Measurements from ENCODE around the gene OGN.

Gene OGN

GRCh38 chr9:92402826-92403745 is 1.3 kb downstream of the OGN start:
- DNase-seq: no peak

- no peak for DNase-seq
Observed at GRCh38 chr9:92402360-92402759, 2.0 kb downstream of the OGN start.

- DNase-seq: no peak
Observed at GRCh38 chr9:92397853-92398252, 6.5 kb downstream of the OGN start.

GRCh38 chr9:92395617-92396016 is 8.8 kb downstream of the OGN start:
- no peak for DNase-seq

GRCh38 chr9:92393686-92394085 is 10.7 kb downstream of the OGN start:
- DNase-seq: no peak

GRCh38 chr9:92392690-92393089 is 11.7 kb downstream of the OGN start:
- no peak for DNase-seq

GRCh38 chr9:92385953-92386352 is 18.4 kb downstream of the OGN start:
- DNase-seq: no peak

GRCh38 chr9:92385477-92385876 is 18.9 kb downstream of the OGN start:
- DNase-seq: no peak

- DNase-seq: no peak
Observed at GRCh38 chr9:92385001-92385400, 19.4 kb downstream of the OGN start.

GRCh38 chr9:92384375-92384774 is 20.0 kb downstream of the OGN start:
- DNase-seq: no peak

- no peak for DNase-seq
Observed at GRCh38 chr9:92381775-92382174, 22.6 kb downstream of the OGN start.

GRCh38 chr9:92380603-92381002 is 23.8 kb downstream of the OGN start:
- DNase-seq: no peak

GRCh38 chr9:92378865-92379560 is 25.4 kb downstream of the OGN start:
- DNase-seq: no peak

GRCh38 chr9:92377876-92378275 is 26.5 kb downstream of the OGN start:
- no peak for DNase-seq

GRCh38 chr9:92373167-92373566 is 31.2 kb downstream of the OGN start:
- DNase-seq: no peak

GRCh38 chr9:92369075-92369474 is 35.3 kb downstream of the OGN start:
- no peak for DNase-seq

- no peak for DNase-seq
Observed at GRCh38 chr9:92360083-92360482, 44.3 kb downstream of the OGN start.

- DNase-seq: no peak
Observed at GRCh38 chr9:92359394-92359995, 44.9 kb downstream of the OGN start.

GRCh38 chr9:92353051-92353450 is 51.3 kb downstream of the OGN start:
- DNase-seq: no peak

- DNase-seq: no peak
Observed at GRCh38 chr9:92350740-92351133, 53.6 kb downstream of the OGN start.

- no peak for DNase-seq
Observed at GRCh38 chr9:92349771-92350739, 54.3 kb downstream of the OGN start.

GRCh38 chr9:92345582-92345981 is 58.8 kb downstream of the OGN start:
- no peak for DNase-seq
